T-helper 9 cell (primary cell): ENCODE results near the gene FXYD6.
"Not testable (repeated sequence)": the region's sequence is repeated elsewhere in the genome, so short reads cannot be mapped to it uniquely, and the experiment has no call there.

Source experiments
- DNase-seq: peaks from one replicate; pipeline ENCODE4 v3.0.0-alpha.2; 2020

FXYD6 gene

GRCh38 chr11:117868815-117869561 is 7.5 kb downstream of the FXYD6 start:
- no peak for DNase-seq

- no peak for DNase-seq
These were observed 8.4 kb downstream of the FXYD6 start for GRCh38 chr11:117868088-117868487.

GRCh38 chr11:117866526-117866925 is 9.9 kb downstream of the FXYD6 start:
- no peak for DNase-seq

- DNase-seq: not testable (repeated sequence)
These were observed 10.9 kb downstream of the FXYD6 start for GRCh38 chr11:117865546-117865945.

- no peak for DNase-seq
These were observed 13.1 kb downstream of the FXYD6 start for GRCh38 chr11:117863383-117863782.

GRCh38 chr11:117862753-117863152 is 13.7 kb downstream of the FXYD6 start:
- DNase-seq: no peak

- DNase-seq: no peak
These were observed 14.3 kb downstream of the FXYD6 start for GRCh38 chr11:117862019-117862725.

- no peak for DNase-seq
These were observed 15.1 kb downstream of the FXYD6 start for GRCh38 chr11:117861151-117862018.

GRCh38 chr11:117860139-117860538 is 16.3 kb downstream of the FXYD6 start:
- DNase-seq: no peak

- no peak for DNase-seq
These were observed 16.9 kb downstream of the FXYD6 start for GRCh38 chr11:117859488-117860112.

- no peak for DNase-seq
These were observed 17.4 kb downstream of the FXYD6 start for GRCh38 chr11:117859061-117859460.

- DNase-seq: no peak
These were observed 18.6 kb downstream of the FXYD6 start for GRCh38 chr11:117857734-117858414.

- DNase-seq: no peak
These were observed 20.4 kb downstream of the FXYD6 start for GRCh38 chr11:117855912-117856651.

- DNase-seq: no peak
These were observed 21.1 kb downstream of the FXYD6 start for GRCh38 chr11:117855186-117855845.

GRCh38 chr11:117852309-117852708 is 24.1 kb downstream of the FXYD6 start:
- DNase-seq: no peak

- no peak for DNase-seq
These were observed 24.6 kb downstream of the FXYD6 start for GRCh38 chr11:117851852-117852251.

GRCh38 chr11:117851106-117851505 is 25.4 kb downstream of the FXYD6 start:
- DNase-seq: no peak

- no peak for DNase-seq
These were observed 26.6 kb downstream of the FXYD6 start for GRCh38 chr11:117849781-117850414.

GRCh38 chr11:117843666-117844484 is 32.6 kb downstream of the FXYD6 start:
- DNase-seq: peak; percentile 84
